Activated CD4-positive, alpha-beta T cell treated with anti-CD3 and anti-CD28 coated beads, Interleukin-2, amount 50 U/mL, for 16 hours (primary cell): ENCODE measurements around the gene TNFRSF4.
"Not testable (repeated sequence)": the region's sequence is repeated elsewhere in the genome, so short reads cannot be mapped to it uniquely, and the experiment has no call there.

ENCODE experiments used
- DNase-seq: peaks from one replicate; pipeline ENCODE4 v3.0.0-alpha.2; 2020

Gene TNFRSF4

DNA sequence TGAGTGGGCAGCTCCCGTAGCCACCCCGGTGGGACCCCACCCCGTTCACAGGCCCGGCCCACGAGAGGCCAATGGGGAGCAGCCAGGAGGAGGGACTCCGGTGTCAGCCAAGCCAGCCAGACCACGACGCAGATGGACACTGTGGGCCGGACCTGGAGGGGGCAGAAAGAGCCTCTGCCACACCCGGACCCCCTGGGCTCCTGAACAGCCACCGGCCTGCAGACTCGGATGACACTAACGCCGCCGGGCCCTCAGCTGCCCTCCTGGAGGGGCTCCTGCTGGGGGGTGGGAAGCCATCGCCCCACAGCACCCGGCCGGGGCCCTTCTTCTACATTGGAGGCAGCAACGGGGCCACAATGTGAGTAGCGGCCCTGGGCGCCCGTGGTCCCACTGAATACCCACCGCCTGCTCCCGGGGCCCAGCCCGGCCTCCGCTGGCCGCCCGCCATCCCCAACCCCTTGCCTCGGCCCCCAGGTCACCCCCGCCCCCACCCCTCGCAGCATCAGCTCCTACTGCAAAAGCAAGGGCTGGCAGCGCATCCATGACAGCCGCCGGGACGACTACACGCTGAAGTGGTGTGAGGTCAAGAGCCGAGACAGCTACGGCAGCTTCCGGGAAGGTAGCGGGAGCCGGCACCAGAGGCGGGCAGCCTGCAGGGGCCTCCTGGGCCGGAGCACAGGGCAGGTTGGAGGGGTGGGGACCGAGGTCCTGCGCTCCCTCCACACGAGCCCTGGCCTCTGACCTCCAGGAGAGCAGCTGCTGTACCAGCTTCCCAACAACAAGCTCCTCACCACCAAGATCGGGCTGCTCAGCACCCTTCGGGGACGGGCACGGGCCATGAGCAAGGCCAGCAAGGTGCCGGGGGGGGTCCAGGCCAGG lies 33.7 kb downstream of the TNFRSF4 start:
- DNase-seq, result no peak

DNA sequence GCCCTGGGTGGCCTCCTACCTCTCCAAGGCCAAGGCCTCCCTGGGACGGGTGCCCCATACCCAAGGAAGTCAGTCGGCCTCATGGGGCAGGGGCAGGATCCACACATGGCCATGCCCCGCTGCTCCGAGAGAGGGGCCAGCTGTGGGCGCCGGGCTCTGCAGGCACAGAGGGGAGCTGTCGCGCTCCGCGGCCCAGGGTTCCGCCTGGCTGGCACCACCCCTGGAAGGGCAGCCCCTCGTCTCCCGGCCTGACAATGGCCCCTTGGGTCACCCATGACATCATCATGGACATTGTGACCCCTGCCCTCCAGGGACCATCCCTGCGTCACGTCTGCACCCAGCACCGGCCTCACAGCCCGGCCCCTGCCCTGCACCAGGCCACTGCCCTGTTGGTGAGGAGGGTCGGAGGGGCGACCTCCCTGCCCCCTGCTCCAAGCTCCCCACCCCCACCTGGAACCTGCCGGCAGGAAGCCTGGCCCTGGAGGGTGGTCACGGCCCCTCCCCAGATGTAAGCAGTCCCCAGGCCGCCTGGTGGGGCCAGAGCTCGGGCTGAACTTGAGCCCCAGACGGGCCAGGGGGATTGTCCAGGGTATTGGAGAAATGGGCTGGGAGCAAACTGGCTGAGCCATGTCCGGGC lies 34.5 kb downstream of the TNFRSF4 start:
- DNase-seq, result no peak

DNA sequence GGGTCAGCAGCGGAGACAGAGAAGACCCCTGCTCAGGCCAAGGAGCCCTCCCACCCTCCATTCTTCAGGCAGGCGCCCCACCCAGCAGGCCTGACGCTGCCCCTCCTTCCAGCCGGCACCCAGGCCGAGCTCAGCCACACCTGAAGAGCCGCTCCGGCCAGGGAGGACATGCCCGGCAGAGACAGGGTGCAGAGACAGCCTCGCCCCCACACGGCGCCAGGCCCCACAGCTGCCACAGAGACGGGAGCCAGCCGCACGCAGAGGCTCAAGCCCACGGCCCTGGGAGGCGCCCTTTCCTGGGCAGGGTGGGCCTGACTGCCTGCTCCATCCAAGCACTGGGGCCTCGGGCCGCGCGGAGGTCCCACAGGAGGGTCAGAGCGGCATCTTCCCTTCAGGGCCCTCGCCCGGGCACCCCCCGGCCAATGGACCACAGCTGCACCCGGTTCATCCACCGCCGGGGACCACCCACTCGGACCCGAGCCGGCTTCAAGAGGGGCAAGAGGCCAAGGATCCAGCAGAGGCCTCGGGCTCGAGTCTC lies 35.1 kb downstream of the TNFRSF4 start:
- no peak for DNase-seq

DNA sequence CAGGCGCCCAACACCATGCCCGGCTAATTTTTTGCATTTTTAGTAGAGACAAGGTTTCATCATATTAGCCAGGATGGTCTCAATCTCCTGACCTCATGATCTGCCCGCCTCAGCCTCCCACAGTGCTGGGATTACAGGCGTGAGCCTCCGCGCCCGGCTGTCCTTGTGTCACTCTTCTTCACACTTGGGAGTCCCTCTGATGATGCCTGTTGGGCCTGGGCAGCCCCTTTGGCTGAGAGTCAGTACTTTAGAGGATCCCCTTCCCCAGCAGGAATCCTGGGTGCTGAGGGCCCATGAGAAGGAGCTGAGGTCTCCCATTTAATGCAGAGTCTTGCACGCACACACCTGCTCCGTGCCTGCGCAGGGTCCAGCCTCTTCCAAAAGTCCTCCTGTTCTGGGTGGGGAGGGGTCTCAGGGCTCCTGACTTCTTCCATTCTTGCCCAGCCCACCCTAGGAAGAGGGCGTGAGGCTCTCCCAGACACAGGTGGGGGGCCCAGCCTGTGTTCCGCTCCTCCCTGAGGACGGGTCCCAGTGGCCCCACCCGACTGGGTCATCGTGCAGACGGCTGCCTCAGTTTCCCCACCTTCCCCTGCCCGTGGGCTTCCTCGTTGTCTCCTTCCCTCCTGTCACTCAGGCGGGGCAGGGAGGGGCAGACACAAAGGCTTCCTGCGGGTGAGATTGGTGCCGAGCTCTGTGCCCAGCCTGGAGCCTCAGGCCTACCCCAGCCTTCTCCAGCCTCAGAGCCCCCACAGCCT lies 36.3 kb downstream of the TNFRSF4 start:
- no peak for DNase-seq

DNA sequence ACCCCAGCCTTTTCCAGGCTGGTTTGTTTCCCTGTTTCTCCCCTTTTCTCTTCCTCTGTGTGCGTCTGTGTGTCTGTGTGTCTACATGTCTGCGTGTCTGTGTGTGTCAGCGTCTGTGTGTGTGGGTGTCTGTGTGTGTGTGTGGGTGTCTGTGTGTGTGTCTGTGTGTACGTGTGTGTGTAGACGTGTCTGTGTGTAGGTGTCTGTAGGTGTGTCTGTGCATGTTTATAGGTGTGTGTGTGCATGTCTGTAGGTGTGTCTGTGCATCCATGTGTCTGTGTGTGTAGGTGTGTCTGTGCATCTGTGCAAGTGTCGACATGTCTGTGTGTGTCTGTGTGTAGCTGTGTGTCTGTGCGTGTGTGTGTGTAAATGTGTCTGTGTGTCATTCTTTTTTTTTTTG lies 37.0 kb downstream of the TNFRSF4 start:
- no peak for DNase-seq

DNA sequence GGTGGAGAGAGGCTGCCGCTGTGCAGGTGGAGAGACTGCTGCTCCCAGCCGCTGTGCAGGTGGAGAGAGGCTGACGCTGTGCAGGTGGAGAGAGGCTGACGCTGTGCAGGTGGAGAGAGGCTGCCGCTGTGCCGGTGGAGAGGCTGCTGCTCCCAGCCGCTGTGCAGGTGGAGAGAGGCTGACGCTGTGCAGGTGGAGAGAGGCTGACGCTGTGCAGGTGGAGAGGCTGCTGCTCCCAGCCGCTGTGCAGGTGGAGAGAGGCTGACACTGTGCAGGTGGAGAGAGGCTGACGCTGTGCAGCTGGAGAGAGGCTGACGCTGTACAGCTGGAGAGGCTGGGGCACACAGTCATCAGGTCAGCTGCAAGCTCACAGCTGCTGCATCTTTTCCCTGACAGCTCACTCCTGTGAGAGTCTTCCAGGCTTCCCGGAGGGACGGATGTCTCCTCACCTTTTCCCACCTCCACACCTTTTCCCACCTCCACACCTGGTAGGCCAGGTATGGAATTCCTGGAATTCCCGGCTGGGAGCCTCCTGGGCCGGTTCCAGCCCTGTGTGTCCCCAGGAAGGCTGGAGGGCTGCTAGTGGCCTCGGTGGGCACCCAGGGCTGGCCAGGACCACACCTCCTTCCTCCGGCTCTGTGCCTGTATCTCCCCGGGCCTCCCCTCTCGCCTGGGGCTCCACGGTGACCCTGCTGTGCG lies 37.7 kb downstream of the TNFRSF4 start:
- DNase-seq, result not testable (repeated sequence)

DNA sequence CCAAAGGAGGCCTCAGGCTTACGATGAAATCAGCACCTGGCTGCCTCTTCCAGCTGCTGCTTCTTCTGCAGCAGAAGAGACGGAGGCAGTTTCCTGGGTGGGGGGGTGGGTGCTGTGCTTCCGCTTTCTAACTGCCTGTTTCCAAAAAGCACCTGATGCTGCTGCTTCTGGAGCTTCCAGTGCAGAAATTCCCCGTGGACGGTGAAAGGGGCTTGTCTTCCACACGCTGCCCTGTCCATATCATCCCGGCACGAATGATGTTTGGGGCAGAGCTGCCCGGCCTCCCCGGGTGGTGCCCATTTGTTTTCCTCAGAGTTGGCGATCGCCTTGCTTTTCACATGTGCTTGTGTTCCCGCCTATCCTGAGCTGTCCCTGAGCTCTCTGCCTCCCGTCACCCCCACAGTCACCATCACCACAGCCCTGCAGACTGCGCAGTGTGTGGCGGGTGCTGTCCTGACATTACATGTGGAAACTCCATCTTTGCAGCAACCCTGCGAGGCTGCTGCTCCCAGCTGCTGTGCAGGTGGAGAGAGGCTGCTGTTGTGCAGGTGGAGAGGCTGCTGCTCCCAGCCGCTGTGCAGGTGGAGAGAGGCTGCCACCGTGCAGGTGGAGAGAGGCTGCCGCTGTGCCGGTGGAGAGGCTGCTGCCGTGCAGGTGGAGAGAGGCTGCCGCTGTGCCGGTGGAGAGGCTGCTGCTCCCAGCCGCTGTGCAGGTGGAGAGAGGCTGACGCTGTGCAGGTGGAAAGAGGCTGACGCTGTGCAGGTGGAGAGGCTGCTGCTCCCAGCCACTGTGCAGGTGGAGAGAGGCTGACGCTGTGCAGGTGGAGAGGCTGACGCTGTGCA lies 38.5 kb downstream of the TNFRSF4 start:
- DNase-seq, result no peak

DNA sequence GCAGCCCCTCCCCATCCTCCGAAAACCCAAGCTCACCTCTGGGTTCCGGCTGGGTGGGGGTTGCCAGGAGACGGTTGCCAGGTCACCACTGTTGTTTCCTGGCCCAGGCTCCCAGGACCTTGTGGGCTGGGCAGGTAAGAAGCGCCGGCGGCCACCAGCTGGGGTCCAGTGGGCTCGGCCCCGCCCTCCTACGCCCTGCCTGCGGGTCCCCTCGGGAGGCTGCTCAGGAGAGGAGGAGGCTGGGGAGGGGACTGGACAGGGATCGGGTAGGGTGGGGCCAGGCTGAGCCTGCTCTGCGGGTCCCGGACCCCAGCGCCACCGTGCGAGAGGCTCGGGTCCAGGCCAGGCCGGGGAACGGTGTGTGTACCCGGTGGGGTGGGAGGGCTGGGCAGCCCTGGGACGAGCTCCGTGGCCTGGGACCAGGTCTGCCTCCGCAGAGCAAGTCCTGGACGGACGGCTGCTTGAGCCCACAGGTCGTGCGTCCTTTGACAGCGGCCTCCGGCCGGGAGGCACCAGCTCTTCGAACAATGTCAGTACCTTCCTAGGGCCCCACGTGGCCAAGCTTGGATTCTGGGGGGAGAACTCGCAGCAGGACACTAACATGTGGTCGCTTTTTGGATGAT lies 40.0 kb downstream of the TNFRSF4 start, which contains the start of gene TTLL10:
TSS of gene TTLL10 (plus strand) at position 88 of the 623 bp plus-strand sequence. CDS start 5,336 bp downstream, outside the sequence.
- DNase-seq, result peak; percentile 25

DNA sequence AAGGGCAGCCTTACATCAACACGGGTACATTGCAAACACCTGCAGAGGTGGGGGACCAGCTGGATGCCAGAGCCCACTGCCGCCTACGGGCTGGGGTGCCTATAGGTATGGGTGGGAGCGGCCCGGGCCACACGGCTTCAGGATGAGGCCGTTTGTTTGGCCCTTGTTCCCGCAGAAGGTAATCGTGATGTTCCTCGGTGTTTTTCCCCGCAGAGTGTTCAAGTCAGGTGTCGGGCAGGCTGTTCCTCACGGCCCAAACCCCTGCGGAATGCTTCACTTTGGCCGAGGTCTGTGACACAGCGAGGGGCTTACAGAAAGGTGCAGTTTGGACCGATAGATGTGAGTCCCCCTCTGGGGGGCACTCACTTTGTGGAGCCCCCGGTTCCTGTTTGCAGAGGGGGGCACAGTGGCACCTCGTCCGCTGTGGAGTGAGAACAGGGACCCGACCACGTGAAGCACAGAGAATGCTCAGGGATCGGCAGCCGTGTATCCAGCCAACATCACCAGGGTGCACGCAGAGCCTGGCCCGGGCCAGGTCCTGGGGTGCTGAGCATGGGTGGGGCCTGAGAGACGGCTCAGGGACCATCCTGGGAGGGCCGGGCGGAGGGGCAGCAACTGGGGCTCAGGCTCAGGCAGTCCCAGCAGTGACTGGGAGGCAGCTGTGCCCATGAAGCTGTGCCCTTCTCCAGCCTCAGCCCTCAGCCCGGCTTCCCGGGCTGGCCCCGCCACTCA lies 40.7 kb downstream of the TNFRSF4 start:
- no peak for DNase-seq

DNA sequence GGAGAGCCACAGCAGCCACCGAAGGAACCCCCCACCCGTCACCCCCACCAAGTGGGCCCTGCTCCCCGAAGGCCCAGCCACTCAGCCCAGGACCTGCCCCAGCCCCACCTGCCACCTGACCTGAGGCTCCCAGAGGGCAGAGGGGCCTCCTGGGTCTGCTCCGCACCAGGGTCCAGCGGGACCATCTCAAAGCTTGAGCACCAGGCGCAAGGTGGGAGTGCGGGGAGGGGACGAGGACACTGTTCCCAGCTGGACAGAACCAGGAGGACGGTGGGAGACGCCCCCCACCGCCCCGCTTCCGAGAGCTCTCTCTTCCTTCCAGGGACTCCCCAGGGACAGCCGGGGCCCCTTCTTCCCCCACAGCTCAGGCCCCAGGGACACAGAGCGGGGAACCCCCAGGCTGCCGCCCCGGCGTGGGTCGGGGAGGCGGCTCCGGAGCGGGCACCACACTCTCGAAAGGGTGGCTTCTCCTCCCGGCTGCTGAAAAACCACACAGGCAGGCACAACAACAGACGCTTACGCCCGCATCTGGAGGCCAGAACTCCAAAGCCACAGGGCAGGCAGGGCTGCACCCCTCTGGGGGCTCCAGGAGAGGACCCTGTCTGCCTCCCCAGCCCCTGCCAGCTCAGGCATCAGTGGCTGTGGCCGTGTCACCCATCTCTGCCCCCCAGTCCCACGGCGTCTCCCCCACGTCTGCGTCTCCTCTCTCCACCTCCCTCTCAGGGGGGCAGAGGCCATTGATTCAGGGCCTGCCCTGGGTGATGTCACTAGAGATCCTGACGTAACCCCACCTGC lies 42.2 kb downstream of the TNFRSF4 start:
- peak; percentile 5 for DNase-seq

DNA sequence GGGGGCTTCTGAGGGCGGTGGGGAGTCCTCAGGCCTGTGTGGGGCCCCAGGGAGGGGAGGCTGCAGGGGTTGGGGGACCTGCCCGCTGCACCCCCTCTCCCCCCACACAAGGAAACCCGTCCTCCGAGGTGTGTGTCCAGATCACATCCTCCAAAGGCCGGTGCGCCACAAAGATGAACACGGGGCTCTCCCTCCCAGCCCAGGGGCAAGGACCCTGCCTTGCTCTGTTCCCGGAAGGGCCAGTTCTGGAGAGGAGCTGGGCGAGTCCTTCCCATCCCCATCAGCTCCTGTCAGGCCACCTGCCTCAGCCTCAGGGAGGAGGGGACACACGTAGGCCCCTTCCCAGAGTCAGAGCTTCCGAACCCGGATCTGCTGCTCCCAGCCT lies 42.8 kb downstream of the TNFRSF4 start:
- DNase-seq, result no peak

DNA sequence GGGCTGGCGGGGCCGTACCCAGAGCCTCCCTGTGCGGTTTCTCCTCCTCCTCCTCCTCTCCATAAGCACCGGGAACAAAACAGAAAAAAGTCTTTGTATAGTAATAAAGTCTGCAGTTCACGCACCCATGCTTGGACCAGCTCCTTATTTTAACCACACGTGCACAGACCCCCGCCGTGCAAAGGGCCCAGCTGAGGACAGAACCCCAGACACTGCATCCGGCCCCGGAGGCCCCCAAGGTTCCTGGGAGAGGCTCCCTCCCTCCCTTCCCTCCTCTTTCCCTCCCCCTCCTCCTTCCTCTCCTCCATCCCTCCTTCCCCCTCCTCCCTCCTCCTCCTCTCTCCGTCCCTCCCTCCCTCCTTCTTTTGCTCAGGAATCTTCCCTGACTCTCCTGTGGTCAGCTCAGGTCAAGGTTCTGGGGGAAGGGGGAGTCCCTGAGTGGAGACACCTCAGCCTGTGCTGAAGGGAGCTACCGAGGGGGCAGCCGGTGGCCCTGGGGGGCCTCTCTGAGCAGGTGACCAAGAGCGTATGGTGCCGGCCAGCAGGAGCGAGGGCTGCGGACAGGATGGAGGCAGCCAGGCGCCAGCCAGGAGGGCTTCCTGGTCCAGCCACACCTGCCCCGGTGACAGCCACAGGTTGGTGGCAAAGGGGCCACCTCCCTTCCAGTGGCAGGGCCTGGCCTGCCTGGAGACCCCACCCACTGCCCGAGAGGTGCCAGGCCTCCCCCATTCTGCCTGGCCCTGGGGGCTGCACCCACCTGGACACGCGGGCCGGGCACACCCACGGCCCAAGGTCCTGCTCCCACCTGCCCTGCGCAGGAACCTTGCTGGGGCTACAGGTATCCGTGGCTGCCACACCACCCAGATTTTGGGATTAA lies 43.5 kb downstream of the TNFRSF4 start:
- DNase-seq, result no peak

DNA sequence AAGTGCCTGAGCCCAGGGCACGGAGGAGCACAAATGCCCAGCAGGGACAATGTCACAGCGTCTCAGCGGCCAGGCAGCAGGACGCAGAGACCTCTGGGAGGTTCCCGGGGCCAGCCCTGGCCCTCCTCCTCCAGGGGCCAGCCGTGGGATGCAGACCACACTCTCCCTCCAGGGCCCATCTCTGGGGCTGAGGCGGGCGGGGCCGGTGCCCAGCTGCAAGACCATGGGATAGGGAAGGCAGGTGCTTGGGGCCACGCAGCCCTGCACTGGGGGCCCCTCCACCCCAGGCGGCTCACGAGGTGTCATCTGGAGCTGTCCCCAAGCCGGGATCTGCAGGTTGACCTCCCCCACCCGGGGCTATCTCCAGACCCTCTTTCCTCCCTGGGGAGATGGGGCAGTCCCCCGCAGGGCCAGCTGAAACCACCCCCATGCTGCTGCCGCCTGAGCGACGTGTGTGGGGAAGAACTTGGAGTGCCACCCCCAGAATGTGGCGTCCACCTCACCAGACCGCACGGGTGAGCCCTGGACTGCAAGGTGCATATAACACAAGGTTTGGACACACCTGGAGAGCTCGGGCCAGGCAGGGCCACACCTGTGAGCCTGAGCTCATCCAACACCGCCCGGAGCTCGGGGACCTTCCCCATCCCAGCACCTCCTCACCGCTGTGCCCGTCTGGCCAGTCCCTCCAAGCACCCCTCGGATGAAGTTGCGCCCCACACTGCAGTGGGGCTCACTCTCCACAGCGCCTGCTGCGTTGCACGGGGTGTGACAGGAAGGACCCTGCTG lies 44.3 kb downstream of the TNFRSF4 start:
- DNase-seq, result no peak

DNA sequence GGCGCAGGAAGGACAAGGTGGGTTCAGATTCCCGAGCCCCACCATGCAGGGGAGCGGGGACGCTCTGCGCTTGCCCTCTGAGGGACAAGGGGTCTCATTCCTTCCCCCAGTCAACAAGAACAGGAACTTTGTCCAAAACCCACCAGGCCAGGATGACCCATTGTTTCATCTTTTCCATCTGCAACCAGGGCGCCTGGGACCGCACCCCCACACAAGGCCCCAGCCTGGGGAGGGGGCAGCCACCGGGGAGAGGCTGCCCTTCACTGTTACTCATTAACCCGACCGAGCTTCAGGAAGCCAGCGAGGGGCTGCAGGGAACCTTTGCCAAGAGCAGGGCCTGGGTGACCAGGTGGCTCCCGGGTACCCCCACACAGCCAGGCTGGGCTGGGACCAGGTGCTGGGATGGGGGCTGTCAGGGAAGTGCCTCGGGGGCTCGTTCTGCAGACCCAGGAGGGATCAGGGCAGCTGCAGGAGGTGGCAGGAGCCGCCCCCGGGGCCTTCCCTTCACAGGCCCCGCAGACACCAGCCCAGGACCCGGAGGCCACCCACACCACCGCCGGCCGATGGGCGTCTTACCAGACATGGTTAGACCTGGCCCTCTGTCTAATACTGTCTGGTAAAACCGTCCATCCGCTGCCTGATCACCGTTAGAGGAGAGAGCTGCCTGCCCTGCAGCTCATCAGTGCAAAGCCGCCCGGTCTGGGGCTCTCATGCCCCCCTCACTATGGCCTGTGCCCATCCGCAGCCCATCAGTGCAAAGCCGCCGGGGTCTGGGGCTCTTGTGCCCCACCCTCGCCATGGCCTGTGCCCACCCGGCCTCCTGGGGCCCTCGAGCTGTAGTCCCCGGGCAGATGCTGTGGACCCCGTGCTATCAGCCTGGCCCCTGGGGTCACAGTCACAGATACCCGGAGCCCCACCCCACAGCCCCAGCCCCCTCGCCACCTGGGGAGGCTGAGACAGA lies 45.2 kb downstream of the TNFRSF4 start:
- DNase-seq, result no peak

DNA sequence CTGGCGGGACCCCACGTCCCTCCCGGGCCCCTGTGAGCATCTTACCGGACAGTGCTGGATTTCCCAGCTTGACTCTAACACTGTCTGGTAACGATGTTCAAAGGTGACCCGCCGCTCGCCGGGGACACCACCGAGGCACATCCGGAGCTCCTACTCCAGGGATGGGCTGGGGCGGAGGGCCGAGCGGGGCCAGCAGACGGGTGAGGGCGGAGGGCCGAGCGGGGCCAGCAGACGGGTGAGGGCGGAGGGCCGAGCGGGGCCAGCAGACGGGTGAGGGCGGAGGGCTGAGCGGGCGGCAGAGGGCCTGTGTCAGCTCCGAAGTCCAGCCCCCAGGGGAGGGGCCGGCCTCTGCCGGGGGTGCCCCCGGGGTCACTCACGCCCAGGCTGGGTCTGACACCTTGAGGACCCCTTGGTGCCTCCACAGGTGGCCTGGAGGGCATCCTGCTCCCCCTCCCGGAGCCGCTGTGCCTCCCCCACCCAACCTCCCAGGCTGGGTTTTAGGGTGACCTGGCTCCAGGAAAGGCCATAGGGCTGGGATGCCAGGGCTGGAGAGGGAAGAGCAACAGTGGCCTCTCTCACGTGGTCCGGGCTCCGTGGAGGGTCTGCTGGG lies 46.0 kb downstream of the TNFRSF4 start:
- DNase-seq, result no peak

DNA sequence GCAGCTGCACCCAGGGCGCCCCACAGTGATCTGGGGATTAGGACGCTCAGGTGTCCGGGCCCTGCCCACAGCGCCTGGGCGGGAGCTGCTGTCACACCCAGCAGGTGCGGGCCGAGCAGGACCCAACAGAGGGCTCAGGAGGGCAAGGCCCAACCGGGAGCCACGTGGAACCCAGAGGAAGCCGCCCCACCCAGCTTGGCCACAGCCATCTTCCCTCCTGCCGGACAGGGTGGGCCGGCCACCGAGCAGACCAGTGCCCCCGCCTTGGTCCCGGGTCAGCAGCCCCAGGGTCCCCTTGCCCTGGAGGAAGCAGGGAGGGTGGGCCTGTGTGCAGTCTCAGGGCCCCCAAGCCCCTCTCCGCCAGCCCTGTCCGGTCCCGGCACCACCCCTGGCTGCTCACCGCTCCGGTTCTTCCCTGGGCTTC lies 46.5 kb downstream of the TNFRSF4 start:
- no peak for DNase-seq
